WERI-Rb-1 (cell line): Measurements from ENCODE around the gene MEGF9.

Experiments used
- DNase-seq: peaks from one replicate; pipeline ENCODE4 v3.0.0-alpha.2; 2020
- H3K27ac ChIP-seq: fragments of 250-450 bp; sonication (Bioruptor Pico); 2 replicates; pipeline ENCODE4 v1.5.1; 2020; ENCODE audit warnings: mild to moderate bottlenecking, moderate library complexity
- H3K27me3 ChIP-seq: fragments of 250-450 bp; sonication (Bioruptor Pico); 2 replicates; pipeline ENCODE4 v1.5.1; 2021; ENCODE audit warnings: mild to moderate bottlenecking, low read depth, moderate library complexity; ENCODE audit not compliant: insufficient read depth, severe bottlenecking
- H3K36me3 ChIP-seq: fragments of 250-450 bp; sonication (Bioruptor Pico); 2 replicates; pipeline ENCODE4 v1.5.1; 2020; ENCODE audit warnings: mild to moderate bottlenecking, moderate library complexity
- H3K4me3 ChIP-seq: 2 replicates; pipeline ENCODE4 v1.5.1; 2011; ENCODE audit warnings: low read depth, mild to moderate bottlenecking, control low read depth, low read length
- H3K9me3 ChIP-seq: fragments of 250-450 bp; sonication (Bioruptor Pico); 2 replicates; pipeline ENCODE4 v1.5.1; 2021; ENCODE audit warnings: mild to moderate bottlenecking, moderate library complexity; ENCODE audit not compliant: severe bottlenecking
- TF ChIP-seq, protein P1 (sequence below): IDR thresholded peaks from 2 replicates; pipeline ENCODE4 v1.5.1; 2011; ENCODE audit warnings: low read depth, mild to moderate bottlenecking, control low read depth, inconsistent platforms, low read length

Gene MEGF9

DNA sequence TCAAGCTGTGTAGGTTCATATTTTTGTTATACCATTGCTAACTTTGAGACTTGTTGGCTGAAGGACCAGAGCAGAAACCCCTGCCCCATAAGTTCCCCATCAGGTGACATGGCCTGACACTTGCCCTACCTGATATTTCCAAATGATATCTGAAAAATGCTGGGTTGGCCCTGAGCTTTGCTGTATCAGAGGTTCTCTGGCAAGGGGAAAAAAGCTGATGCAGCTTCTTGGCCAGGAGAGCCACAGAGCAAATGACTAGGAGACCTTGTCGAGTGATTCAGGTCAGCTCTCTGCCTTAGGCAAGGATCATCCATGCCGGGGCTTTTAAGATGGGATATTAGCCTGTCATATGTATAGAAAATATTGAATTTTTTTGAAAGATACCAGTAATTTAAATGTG, 2.9 kb upstream of the MEGF9 start:
- no peak for DNase-seq
- Histone ChIP-seq H3K36me3 (no peaks in the 10 kb centered on the region), H3K9me3 (no peaks in the 10 kb centered on the region), H3K27ac (no peak overlapping the region), H3K27me3 (peaks cover 3% of the 10 kb centered on the region), H3K4me3 (no peak overlapping the region)
- TF ChIP-seq, protein P1, sequence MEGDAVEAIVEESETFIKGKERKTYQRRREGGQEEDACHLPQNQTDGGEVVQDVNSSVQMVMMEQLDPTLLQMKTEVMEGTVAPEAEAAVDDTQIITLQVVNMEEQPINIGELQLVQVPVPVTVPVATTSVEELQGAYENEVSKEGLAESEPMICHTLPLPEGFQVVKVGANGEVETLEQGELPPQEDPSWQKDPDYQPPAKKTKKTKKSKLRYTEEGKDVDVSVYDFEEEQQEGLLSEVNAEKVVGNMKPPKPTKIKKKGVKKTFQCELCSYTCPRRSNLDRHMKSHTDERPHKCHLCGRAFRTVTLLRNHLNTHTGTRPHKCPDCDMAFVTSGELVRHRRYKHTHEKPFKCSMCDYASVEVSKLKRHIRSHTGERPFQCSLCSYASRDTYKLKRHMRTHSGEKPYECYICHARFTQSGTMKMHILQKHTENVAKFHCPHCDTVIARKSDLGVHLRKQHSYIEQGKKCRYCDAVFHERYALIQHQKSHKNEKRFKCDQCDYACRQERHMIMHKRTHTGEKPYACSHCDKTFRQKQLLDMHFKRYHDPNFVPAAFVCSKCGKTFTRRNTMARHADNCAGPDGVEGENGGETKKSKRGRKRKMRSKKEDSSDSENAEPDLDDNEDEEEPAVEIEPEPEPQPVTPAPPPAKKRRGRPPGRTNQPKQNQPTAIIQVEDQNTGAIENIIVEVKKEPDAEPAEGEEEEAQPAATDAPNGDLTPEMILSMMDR: no peak

DNA sequence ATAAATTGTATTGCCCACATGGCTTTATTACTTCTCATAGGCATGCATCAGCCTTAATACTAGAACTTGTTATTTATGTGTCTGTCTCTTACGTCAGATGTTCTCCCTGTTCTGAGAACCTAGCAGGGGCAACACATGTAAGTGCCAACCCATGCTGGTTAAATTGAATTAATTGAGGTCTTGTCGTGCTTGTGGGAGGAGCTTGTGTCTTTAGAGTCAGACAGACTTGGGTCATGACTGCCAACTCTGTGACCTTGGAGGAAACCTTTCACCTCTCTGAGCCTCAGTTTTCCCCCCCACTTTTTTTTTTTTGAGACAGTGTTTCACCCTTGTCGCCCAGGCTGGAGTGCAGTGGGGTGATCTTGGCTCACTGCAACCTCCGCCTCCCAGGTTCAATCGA, 2.2 kb upstream of the MEGF9 start:
- no peak for DNase-seq
- no peaks in the 10 kb centered on the region for H3K36me3 ChIP-seq
- TF ChIP-seq, protein P1: no peak
- H3K27me3 ChIP-seq: peaks cover 3% of the 10 kb centered on the region
- no peak overlapping the region for H3K4me3 ChIP-seq
- H3K27ac ChIP-seq: no peak overlapping the region
- H3K9me3 ChIP-seq: no peaks in the 10 kb centered on the region

DNA sequence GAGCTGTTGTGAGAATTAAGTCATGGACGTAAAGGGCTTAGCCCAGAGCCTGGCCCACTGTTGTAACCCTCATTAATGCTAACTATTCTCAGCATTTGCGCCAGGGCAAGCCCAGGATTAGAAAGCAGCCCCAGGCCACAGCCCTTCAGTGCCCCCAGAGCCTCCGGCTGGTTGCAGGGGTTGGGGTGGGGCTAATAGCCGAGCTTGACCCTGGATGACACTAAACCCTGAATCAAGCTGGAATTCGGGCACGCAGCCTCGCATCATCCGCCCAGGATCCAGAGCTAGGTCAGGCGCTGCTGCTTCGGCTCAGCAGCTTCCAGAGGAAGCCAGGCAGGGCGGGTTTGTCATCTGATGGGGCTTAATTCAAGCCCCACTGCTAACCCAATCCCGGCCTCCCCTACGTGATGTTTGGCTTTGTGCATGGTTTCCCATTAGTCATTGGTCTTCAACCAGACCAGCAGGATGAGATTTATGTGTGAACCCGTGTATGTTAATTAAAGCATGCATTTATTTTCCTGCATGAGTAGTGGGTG, 1.2 kb upstream of the MEGF9 start:
- peak overlapping the region; percentile 92 for H3K27ac ChIP-seq
- peaks cover 3% of the 10 kb centered on the region for H3K27me3 ChIP-seq
- no peaks in the 10 kb centered on the region for H3K9me3 ChIP-seq
- peak; percentile 98 for DNase-seq
- no peaks in the 10 kb centered on the region for H3K36me3 ChIP-seq
- peak overlapping the region; percentile 85 for H3K4me3 ChIP-seq
- TF ChIP-seq, protein P1: no peak

DNA sequence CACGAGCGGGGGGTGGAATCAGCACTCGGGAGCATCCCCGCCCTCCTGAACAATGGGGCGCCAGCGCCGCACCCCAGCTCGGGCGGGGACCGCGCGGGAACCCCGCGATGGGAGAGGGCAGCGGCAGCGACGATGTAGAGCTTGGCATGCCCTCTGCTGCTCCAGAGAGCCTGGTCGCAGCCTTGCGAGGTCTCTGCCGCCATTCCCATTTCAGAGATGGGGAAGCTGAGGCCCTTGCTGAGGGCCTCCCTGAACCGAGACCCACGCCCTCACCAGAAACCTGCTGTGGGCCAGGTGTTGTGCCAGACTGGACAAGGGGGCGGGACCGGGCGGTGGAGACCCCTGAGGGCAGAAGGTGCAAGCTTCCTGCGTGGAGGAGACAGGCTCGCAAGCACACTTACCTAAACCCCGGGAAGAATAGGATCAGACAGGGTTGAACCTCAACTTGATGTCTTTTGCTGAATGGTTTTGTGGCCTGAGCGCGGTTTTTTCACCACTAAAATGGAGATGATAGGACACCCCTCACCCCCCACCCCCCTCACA, 647 bp upstream of the MEGF9 start:
- Histone ChIP-seq H3K27me3 (peaks cover 3% of the 10 kb centered on the region), H3K27ac (peak overlapping the region; percentile 92), H3K36me3 (no peaks in the 10 kb centered on the region), H3K9me3 (no peaks in the 10 kb centered on the region), H3K4me3 (peak overlapping the region; percentile 85)
- no peak for DNase-seq
- TF ChIP-seq, protein P1: no peak

DNA sequence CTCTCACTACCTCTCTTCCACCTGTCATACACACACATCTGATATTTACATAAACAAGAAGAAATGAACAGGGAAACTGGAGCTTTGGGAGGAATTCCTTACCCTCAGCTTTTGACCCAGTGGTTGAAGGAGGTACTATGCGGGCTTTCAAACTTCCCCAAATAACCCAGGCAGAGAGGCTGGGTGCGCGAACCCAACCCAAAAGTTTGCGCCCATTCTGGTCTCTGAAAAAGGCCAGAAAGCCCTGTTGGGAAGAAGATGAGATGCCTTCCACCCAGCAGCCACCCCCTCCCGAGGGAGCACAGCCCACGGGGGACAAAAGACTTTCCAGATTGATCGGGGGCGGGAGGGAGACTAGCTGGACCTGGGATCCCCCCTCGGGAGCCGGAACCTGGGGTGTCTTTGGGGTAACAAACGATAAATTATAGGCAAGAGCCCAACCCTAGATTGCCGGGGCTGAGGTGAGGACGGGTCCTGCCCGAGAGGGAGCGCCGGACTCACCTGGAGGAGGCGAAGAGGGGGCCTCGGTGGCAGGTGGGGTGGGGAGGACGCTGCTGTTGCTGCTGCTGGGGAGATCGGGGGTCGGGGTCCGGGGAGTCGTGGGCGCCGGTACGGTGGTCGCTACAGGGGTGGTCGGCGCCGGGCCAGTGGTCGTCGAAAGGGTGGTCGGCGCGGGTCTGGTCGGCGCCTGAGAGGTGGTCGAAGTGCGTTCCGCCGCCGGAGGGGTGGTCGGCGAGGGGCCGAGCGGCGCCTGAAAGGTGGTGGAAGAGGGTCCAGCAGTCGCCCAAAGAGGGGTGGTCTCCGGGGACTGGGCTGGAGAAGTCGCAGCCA, 798 bp downstream of the MEGF9 start:
- peak; percentile 23 for DNase-seq

More for the DNA sequence above, 798 bp downstream of the MEGF9 start:
- no peaks in the 10 kb centered on the region for H3K36me3 ChIP-seq
- TF ChIP-seq, protein P1: no peak
- no peaks in the 10 kb centered on the region for H3K9me3 ChIP-seq
- H3K27ac ChIP-seq: no peak overlapping the region
- H3K4me3 ChIP-seq: peak overlapping the region; percentile 85
- peaks cover 3% of the 10 kb centered on the region for H3K27me3 ChIP-seq
